Common myeloid progenitor, CD34-positive (primary cell): ENCODE data around the gene THEM5.
"Not testable (repeated sequence)": the region's sequence is repeated elsewhere in the genome, so short reads cannot be mapped to it uniquely, and the experiment has no call there.

Experiments
- CTCF ChIA-PET: fragments of 350-600 bp; sonication (Branson Sonifier 250); formaldehyde crosslinking; loops from one replicate; lab custom pipeline; 2021; ENCODE audit warnings: antibody characterized with exemption; lab: Charles Lee
- POLR2A ChIA-PET: fragments of 350-600 bp; sonication (Branson Sonifier 250); formaldehyde crosslinking; loops from one replicate; lab custom pipeline; 2021; ENCODE audit warnings: antibody characterized with exemption; lab: Charles Lee
- DNase-seq, 3 donors: peaks; one replicate each; pipeline versions ENCODE4 v3.0.0 to v3.0.0-alpha.2; 2013
- H3K27ac ChIP-seq, 2 experiments: 1 replicate in 1 of 2; 2 replicates in 1 of 2; pipeline ENCODE4 v1.7.0; 2013; ENCODE audit warnings: inconsistent platforms in 2 of 2, low read length in 2 of 2, mild to moderate bottlenecking in 2 of 2, low read depth in 1 of 2, moderate library complexity in 1 of 2; ENCODE audit not compliant: severe bottlenecking in 2 of 2, insufficient read depth in 1 of 2, poor library complexity in 1 of 2
- H3K27me3 ChIP-seq, 5 experiments: replicated peaks in 2 of 5; 1 replicate in 3 of 5; 2 replicates in 2 of 5; pipeline versions ENCODE4 v1.6.1 to v1.7.0; 2013; ENCODE audit warnings: low read length in 4 of 5, mild to moderate bottlenecking in 2 of 5, moderate library complexity in 2 of 5, inconsistent platforms in 1 of 5; ENCODE audit not compliant: insufficient read depth in 5 of 5, control insufficient read depth in 4 of 5
- H3K36me3 ChIP-seq, 4 experiments: 1 replicate in 2 of 4; 2 replicates in 2 of 4; pipeline versions ENCODE4 v1.6.1 to v1.7.0; 2013; ENCODE audit warnings: low read length in 3 of 4, control low read depth in 1 of 4, mild to moderate bottlenecking in 1 of 4; ENCODE audit not compliant: control insufficient read depth in 4 of 4, insufficient read depth in 4 of 4
- H3K4me1 ChIP-seq, 4 experiments: 1 replicate in 3 of 4; 2 replicates in 1 of 4; pipeline versions ENCODE4 v1.6.1 to v1.7.1; 2013; ENCODE audit warnings: low read length in 3 of 4, mild to moderate bottlenecking in 3 of 4, control low read depth in 1 of 4, inconsistent platforms in 1 of 4, moderate library complexity in 1 of 4; ENCODE audit not compliant: control insufficient read depth in 4 of 4, insufficient read depth in 4 of 4; ENCODE audit errors: control extremely low read depth in 1 of 4
- H3K4me3 ChIP-seq, 7 experiments: 1 replicate in 4 of 7; 2 replicates in 3 of 7; pipeline versions ENCODE4 v1.5.1 to v1.7.0; 2013; ENCODE audit warnings: mild to moderate bottlenecking in 7 of 7, low read length in 6 of 7, moderate library complexity in 6 of 7, inconsistent platforms in 2 of 7, low read depth in 2 of 7, control low read depth in 1 of 7; ENCODE audit not compliant: insufficient read depth in 4 of 7, control insufficient read depth in 1 of 7; ENCODE audit errors: extremely low read depth in 1 of 7
- H3K9me3 ChIP-seq, 5 experiments: 1 replicate in 4 of 5; 2 replicates in 1 of 5; pipeline versions ENCODE4 v1.6.1 to v1.7.1; 2013; ENCODE audit warnings: low read length in 4 of 5, mild to moderate bottlenecking in 2 of 5, inconsistent platforms in 1 of 5, low read depth in 1 of 5, moderate library complexity in 1 of 5; ENCODE audit not compliant: control insufficient read depth in 4 of 5, insufficient read depth in 2 of 5; ENCODE audit errors: control extremely low read depth in 1 of 5
- WGBS: methylation state at CpG from one replicate; pipeline ENCODE4 v1.1.5; 2013; ENCODE audit not compliant: insufficient coverage; 5-methylcytosine and 5-hydroxymethylcytosine counted together

The THEM5 gene

DNA sequence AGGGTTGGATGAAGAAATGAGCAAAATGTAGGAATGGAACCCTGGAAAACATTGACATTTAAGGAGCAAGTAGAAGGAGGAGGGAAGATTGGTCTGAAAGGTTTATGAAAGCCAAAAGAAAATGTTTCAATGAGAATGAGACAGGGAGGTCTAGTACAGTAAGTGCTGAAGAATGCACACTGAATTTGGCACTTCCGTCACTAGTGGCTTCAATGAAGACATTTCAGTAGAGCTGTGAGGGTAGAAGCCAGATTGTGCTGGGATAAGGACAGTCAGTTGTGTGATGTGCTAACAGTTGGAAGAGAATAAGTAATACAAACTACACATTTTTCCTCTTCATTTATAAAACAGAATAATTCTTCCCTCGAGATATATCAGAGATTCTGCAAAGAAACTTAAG is 38.7 kb upstream of the THEM5 start:
- WGBS, result 100% methylated on average over 1 of the region's 2 CpGs
- CTCF ChIA-PET, result interaction anchor here (1.0 to 5.5 kb wide), 3 partner anchors 41 to 108 kb away, joined by 3 to 51 read pairs (median 4); no protein-coding TSS in a partner anchor

DNA sequence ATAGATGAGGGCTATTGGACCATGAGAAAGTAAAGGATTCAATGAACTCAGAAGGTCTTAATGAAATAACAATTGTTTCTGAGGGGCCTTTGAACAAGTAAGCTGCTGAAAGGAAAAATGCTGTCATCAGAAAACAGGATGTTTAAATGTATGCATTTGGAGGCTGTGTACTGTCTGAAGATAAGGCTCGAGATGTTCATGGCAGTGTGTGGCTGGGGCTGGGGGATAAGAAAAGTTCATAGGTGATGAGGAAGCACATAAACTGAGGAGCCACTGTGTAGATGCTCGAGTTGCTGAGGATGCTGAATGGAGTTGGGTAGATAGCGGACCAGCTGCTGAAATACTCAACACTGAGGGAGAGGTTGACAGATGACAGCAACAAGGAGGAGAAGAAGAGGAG is 38.0 kb upstream of the THEM5 start:
- Histone ChIP-seq H3K36me3 (peaks cover 5 to 53% (median 36%) of the 10 kb centered on the region in 4 experiments), H3K4me1 (no peaks in the 10 kb centered on the region), H3K9me3 (no peaks in the 10 kb centered on the region), H3K4me3 (no peak overlapping the region), H3K27ac (no peak overlapping the region), H3K27me3 (no peaks in the 10 kb centered on the region)
- no peak for DNase-seq
- CTCF ChIA-PET, result interaction anchor here (0.9 to 5.5 kb wide), 3 partner anchors 41 to 108 kb away, joined by 3 to 64 read pairs (median 51); no protein-coding TSS in a partner anchor
- POLR2A ChIA-PET, result no interaction called here
- 97% methylated on average over 2 of the region's 3 CpGs for WGBS

More for the DNA sequence above, 38.7 kb upstream of the THEM5 start:
- DNase-seq, result no peak
- peaks cover 0 to 4% (median 0%) of the 10 kb centered on the region in 4 experiments for H3K4me1 ChIP-seq
- no peak overlapping the region for H3K27ac ChIP-seq
- H3K9me3 ChIP-seq, result no peaks in the 10 kb centered on the region
- H3K27me3 ChIP-seq, result no peaks in the 10 kb centered on the region
- H3K4me3 ChIP-seq, result no peak overlapping the region
- peaks cover 5 to 49% (median 38%) of the 10 kb centered on the region in 4 experiments for H3K36me3 ChIP-seq
- POLR2A ChIA-PET, result no interaction called here

- no peaks in the 10 kb centered on the region for H3K27me3 ChIP-seq
- H3K4me1 ChIP-seq, result no peaks in the 10 kb centered on the region
- 100% methylated on average over 1 of the region's 2 CpGs for WGBS
- ChIA-PET POLR2A (no interaction called here), CTCF (interaction anchor here (0.6 to 5.5 kb wide), 14 partner anchors 9 to 125 kb away, joined by 3 to 64 read pairs (median 3); partner anchors contain the start of gene THEM4)
- peak; percentile 26 to 46 (median 44) for DNase-seq
- H3K9me3 ChIP-seq, result no peaks in the 10 kb centered on the region
- H3K27ac ChIP-seq, result no peak overlapping the region
- H3K4me3 ChIP-seq, result no peak overlapping the region
- H3K36me3 ChIP-seq, result peaks cover 6 to 52% (median 27%) of the 10 kb centered on the region in 4 experiments
These were observed 35.6 kb upstream of the THEM5 start for GRCh38 chr1:151888972-151889570.

DNA sequence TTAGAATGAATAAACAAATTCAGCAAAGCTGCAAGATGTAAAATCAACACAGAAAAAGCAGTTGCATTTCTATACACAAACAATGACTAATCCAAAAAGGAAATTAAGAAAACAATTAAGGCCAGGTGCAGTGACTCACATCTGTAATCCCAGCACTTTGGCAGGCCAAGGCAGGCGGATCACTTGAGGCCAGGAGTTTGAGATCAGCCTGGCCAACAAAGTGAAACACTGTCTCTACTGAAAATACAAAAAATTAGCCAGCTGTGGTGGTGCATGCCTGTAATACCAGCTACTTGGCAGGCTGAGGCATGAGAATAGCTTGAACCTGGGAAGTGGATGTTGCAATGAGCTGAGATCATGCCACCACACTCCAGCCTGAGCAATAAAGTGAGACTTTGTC is 33.5 kb upstream of the THEM5 start:
- H3K9me3 ChIP-seq, result no peaks in the 10 kb centered on the region
- H3K4me3 ChIP-seq, result no peak overlapping the region
- ChIA-PET POLR2A (no interaction called here), CTCF (interaction anchor here (0.8 to 5.5 kb wide), 13 partner anchors 10 to 129 kb away, joined by 3 to 64 read pairs (median 4); no protein-coding TSS in a partner anchor)
- H3K4me1 ChIP-seq, result no peaks in the 10 kb centered on the region
- DNase-seq, result no peak
- no peaks in the 10 kb centered on the region for H3K27me3 ChIP-seq
- H3K27ac ChIP-seq, result no peak overlapping the region
- WGBS, result 100% methylated on average over 1 of the region's 1 CpG
- peaks cover 6 to 35% (median 15%) of the 10 kb centered on the region in 4 experiments for H3K36me3 ChIP-seq

- WGBS, result no CpG with 5 or more reads among the region's 1 CpG
- ChIA-PET CTCF (interaction anchor here (1.4 to 3.1 kb wide), 3 partner anchors 9 to 116 kb away, joined by 3 to 15 read pairs (median 7); no protein-coding TSS in a partner anchor), POLR2A (interaction anchor here (0.7 kb wide), 1 partner anchor 564 kb away, joined by 3 read pairs; no protein-coding TSS in a partner anchor)
- H3K27ac ChIP-seq, result no peak overlapping the region
- H3K9me3 ChIP-seq, result no peaks in the 10 kb centered on the region
- no peaks in the 10 kb centered on the region for H3K4me1 ChIP-seq
- H3K27me3 ChIP-seq, result no peaks in the 10 kb centered on the region
- no peak for DNase-seq
- no peak overlapping the region for H3K4me3 ChIP-seq
- H3K36me3 ChIP-seq, result peaks cover 3 to 30% (median 10%) of the 10 kb centered on the region in 4 experiments
These were observed 32.0 kb upstream of the THEM5 start for GRCh38 chr1:151885479-151885878.

DNA sequence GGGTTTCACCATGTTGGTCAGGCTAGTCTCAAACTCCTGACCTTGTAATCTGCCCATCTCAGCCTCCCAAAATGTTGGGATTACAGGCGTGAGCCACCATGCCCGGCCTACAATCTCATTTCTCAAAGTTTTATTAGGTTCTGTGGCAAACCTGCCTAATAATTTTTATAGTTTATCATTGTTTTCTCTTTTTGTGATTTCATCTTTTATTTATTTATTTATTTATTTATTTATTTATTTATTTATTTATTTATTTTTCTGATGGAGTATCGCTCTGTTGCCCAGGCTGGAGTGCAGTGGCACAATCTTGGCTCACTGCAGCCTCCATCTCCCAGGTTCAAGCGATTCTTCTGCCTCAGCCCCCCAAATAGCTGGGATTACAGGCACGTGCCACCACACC is 31.4 kb upstream of the THEM5 start:
- not testable (repeated sequence) for H3K27ac ChIP-seq, H3K4me1 ChIP-seq

GRCh38 chr1:151884445-151884844 is 30.9 kb upstream of the THEM5 start:
- H3K36me3 ChIP-seq, result peaks cover 3 to 26% (median 8%) of the 10 kb centered on the region in 4 experiments
- H3K27ac ChIP-seq, H3K27me3 ChIP-seq, POLR2A ChIA-PET, H3K9me3 ChIP-seq, DNase-seq, H3K4me3 ChIP-seq, H3K4me1 ChIP-seq: not testable (repeated sequence)
- no CpG with 5 or more reads among the region's 3 CpGs for WGBS
- CTCF ChIA-PET, result interaction anchor here (0.8 to 3.1 kb wide), 5 partner anchors 11 to 117 kb away, joined by 3 to 15 read pairs (median 3); no protein-coding TSS in a partner anchor

More for the DNA sequence above, 31.4 kb upstream of the THEM5 start:
- H3K27me3 ChIP-seq, H3K9me3 ChIP-seq, DNase-seq, H3K4me3 ChIP-seq: not testable (repeated sequence)
- CTCF ChIA-PET, result interaction anchor here (0.8 to 3.1 kb wide), 4 partner anchors 10 to 116 kb away, joined by 3 to 15 read pairs (median 3); no protein-coding TSS in a partner anchor
- peaks cover 3 to 25% (median 9%) of the 10 kb centered on the region in 4 experiments for H3K36me3 ChIP-seq
- POLR2A ChIA-PET, result interaction anchor here (0.7 kb wide), 1 partner anchor 565 kb away, joined by 3 read pairs; no protein-coding TSS in a partner anchor
- 100% methylated on average over 3 of the region's 5 CpGs for WGBS
